Prostate gland (tissue), 2 donors: ENCODE data around the gene DOCK4.

Experiments used
- CTCF ChIP-seq, 4 experiments: fragments of 200-600 bp in 2 of 4; fragments of 450-650 bp in 2 of 4; sonication (generic) in 2 of 4; IDR thresholded peaks; 1 replicate in 3 of 4; 2 replicates in 1 of 4; pipeline ENCODE4 v1.5.1; 2016 to 2019; ENCODE audit warnings: antibody characterized with exemption in 4 of 4, mild to moderate bottlenecking in 2 of 4, moderate library complexity in 2 of 4
- POLR2A ChIP-seq: fragments of 450-650 bp; IDR thresholded peaks from one replicate; pipeline ENCODE4 v1.6.1; 2016; ENCODE audit warnings: antibody characterized with exemption, mild to moderate bottlenecking
- POLR2AphosphoS5 ChIP-seq: sonication (generic); formaldehyde crosslinking; IDR thresholded peaks from one replicate; pipeline ENCODE4 v1.6.1; 2017; ENCODE audit warnings: antibody characterized with exemption

GRCh38 chr7:111775206-111775605 is 431.0 kb downstream of the DOCK4 start:
- TF ChIP-seq CTCF (IDR thresholded peaks at IDR 0.05), result no peak
- TF ChIP-seq POLR2A, result no peak
- TF ChIP-seq POLR2AphosphoS5, result no peak
